B cell (primary cell): ENCODE measurements around the gene CXCL16. TPM values are rescaled to one million over a fixed set of nuclear protein-coding genes. Genes with fewer than 3 reads are reported as not detected.

ENCODE experiments used
- ATAC-seq: fragments of 200-7000 bp; cut with Tn5 transposase; one replicate; pipeline ENCODE4 v1.10.0; 2021; ENCODE audit warnings: low read depth, mild to moderate bottlenecking, moderate number of reproducible peaks, moderate library complexity
- CTCF ChIA-PET: fragments of 350-600 bp; sonication (Branson Sonifier 250); formaldehyde crosslinking; loops from one replicate; lab custom pipeline; 2021; ENCODE audit warnings: antibody characterized with exemption, inconsistent platforms; lab: Charles Lee
- POLR2A ChIA-PET: fragments of 350-600 bp; sonication (Branson Sonifier 250); formaldehyde crosslinking; loops from one replicate; lab custom pipeline; 2021; ENCODE audit warnings: antibody characterized with exemption; lab: Charles Lee
- DNase-seq: peaks from one replicate; pipeline ENCODE4 v3.0.0; 2013
- H2AFZ ChIP-seq: 2 replicates; pipeline ENCODE4 v1.6.1; 2012; ENCODE audit warnings: mild to moderate bottlenecking, low read depth, low read length; ENCODE audit not compliant: insufficient read depth, poor library complexity, severe bottlenecking
- H3K27ac ChIP-seq, 2 donors: 1 replicate in 1 of 2; 2 replicates in 1 of 2; pipeline ENCODE4 v1.5.1; 2012 to 2013; ENCODE audit warnings: low read length in 2 of 2, mild to moderate bottlenecking in 2 of 2, moderate library complexity in 1 of 2
- H3K27me3 ChIP-seq, 4 experiments: fragments of 200-600 bp in 1 of 4; sonication (generic) in 1 of 4; replicated peaks in 1 of 4; 1 replicate in 2 of 4; 2 replicates in 2 of 4; pipeline versions ENCODE4 v1.6.1 to v1.7.0; 2013 to 2016; ENCODE audit warnings: low read length in 3 of 4, mild to moderate bottlenecking in 2 of 4, mixed read lengths in 1 of 4, moderate library complexity in 1 of 4; ENCODE audit not compliant: insufficient read depth in 4 of 4, control insufficient read depth in 3 of 4; ENCODE audit errors: control extremely low read depth in 1 of 4
- H3K36me3 ChIP-seq, 2 experiments: replicated peaks in 1 of 2; 1 replicate in 1 of 2; 2 replicates in 1 of 2; pipeline versions ENCODE4 v1.6.1 to v1.7.1; 2013; ENCODE audit warnings: low read length in 1 of 2; ENCODE audit not compliant: insufficient read depth in 2 of 2, control insufficient read depth in 1 of 2; ENCODE audit errors: control extremely low read depth in 1 of 2, extremely low read depth in 1 of 2
- H3K4me1 ChIP-seq, 2 donors: fragments of 200-600 bp in 1 of 2; sonication (generic) in 1 of 2; 1 replicate in 1 of 2; 2 replicates in 1 of 2; pipeline versions ENCODE4 v1.5.1 to v1.6.1; 2013 to 2017; ENCODE audit warnings: low read length in 2 of 2; ENCODE audit not compliant: control insufficient read depth in 2 of 2, insufficient read depth in 2 of 2
- H3K4me2 ChIP-seq: replicated peaks from 2 replicates; pipeline ENCODE3; 2012; ENCODE audit warnings: mild to moderate bottlenecking, low read depth, low read length; ENCODE audit not compliant: poor library complexity, severe bottlenecking
- H3K4me3 ChIP-seq, 5 experiments: fragments of 200-600 bp in 1 of 5; sonication (generic) in 1 of 5; 1 replicate in 3 of 5; 2 replicates in 2 of 5; pipeline versions ENCODE4 v1.5.1 to v1.7.0; 2011 to 2016; ENCODE audit warnings: low read length in 4 of 5, mild to moderate bottlenecking in 4 of 5, low read depth in 2 of 5, control low read depth in 1 of 5, moderate library complexity in 1 of 5; ENCODE audit not compliant: insufficient read depth in 1 of 5; ENCODE audit errors: control extremely low read depth in 1 of 5, extremely low read depth in 1 of 5
- H3K79me2 ChIP-seq: fragments of 200-600 bp; sonication (generic); one replicate; pipeline ENCODE4 v1.6.0; 2016; ENCODE audit warnings: low read length; ENCODE audit not compliant: control insufficient read depth, insufficient read depth
- H3K9ac ChIP-seq: fragments of 200-600 bp; sonication (generic); 2 replicates; pipeline ENCODE4 v1.6.1; 2017; ENCODE audit warnings: mild to moderate bottlenecking, low read length, moderate library complexity
- H3K9me3 ChIP-seq, 3 donors: one replicate each; pipeline versions ENCODE4 v1.6.1 to v1.7.1; 2013; ENCODE audit warnings: low read length in 2 of 3; ENCODE audit not compliant: control insufficient read depth in 2 of 3, insufficient read depth in 1 of 3; ENCODE audit errors: control extremely low read depth in 1 of 3
- H4K20me1 ChIP-seq: 2 replicates; pipeline ENCODE4 v1.6.0; 2012; ENCODE audit warnings: mild to moderate bottlenecking, low read length; ENCODE audit not compliant: insufficient read depth, control insufficient read depth, poor library complexity, severe bottlenecking
- H3K27ac Mint-ChIP-seq: one replicate; pipeline ENCODE4 v1.8.0; 2021; ENCODE audit warnings: mixed read lengths
- H3K27me3 Mint-ChIP-seq: one replicate; pipeline ENCODE4 v1.8.0; 2021; ENCODE audit warnings: mixed read lengths
- H3K4me1 Mint-ChIP-seq: one replicate; pipeline ENCODE4 v1.8.0; 2021; ENCODE audit warnings: mixed read lengths
- H3K4me3 Mint-ChIP-seq: one replicate; pipeline ENCODE4 v1.8.0; 2021; ENCODE audit warnings: mixed read lengths
- H3K9me3 Mint-ChIP-seq: one replicate; pipeline ENCODE4 v1.8.0; 2022; ENCODE audit warnings: mixed read lengths; ENCODE audit not compliant: insufficient read depth
- EZH2 ChIP-seq: IDR thresholded peaks from 2 replicates; pipeline ENCODE4 v1.6.1; 2012; ENCODE audit warnings: borderline replicate concordance, low read depth, mild to moderate bottlenecking, moderate library complexity, low read length; ENCODE audit not compliant: insufficient read depth, poor library complexity, severe bottlenecking
- WGBS: methylation state at CpG from one replicate; pipeline ENCODE4 v1.1.5; 2013; ENCODE audit warnings: missing lambda C conversion rate; ENCODE audit not compliant: insufficient coverage; 5-methylcytosine and 5-hydroxymethylcytosine counted together
- intact Hi-C: fragments of 100-400 bp; cut with micrococcal nuclease; formaldehyde crosslinking; loops from one replicate; pipeline ENCODE4 v1.10.0; 2022
- polyA plus RNA-seq: library from polyadenylated mRNA; depleted of rRNA; stranded (reverse); fragments of >200 nt; gene quantifications from 2 replicates; pipeline ENCODE4 v1.2.3, GENCODE V29; 2012
- total RNA-seq, 2 donors: library from RNA; stranded (reverse); fragments of 120-200 nt in 1 of 2; gene quantifications; 1 replicate in 1 of 2; 2 replicates in 1 of 2; pipeline versions ENCODE4 v1.2.3 to v1.2.4, GENCODE V29; 2013 to 2022
- TF ChIP-seq, protein P1 (sequence below): fragments of 200-600 bp; IDR thresholded peaks from one replicate; pipeline ENCODE4 v1.8.0; 2022; ENCODE audit warnings: antibody characterized with exemption, mild to moderate bottlenecking

The CXCL16 gene
- total and polyA plus RNA-seq, 2 donors (not counting 1 experiment from before 2014, with no cell fraction given) = 10.9 to 22.0 TPM

DNA sequence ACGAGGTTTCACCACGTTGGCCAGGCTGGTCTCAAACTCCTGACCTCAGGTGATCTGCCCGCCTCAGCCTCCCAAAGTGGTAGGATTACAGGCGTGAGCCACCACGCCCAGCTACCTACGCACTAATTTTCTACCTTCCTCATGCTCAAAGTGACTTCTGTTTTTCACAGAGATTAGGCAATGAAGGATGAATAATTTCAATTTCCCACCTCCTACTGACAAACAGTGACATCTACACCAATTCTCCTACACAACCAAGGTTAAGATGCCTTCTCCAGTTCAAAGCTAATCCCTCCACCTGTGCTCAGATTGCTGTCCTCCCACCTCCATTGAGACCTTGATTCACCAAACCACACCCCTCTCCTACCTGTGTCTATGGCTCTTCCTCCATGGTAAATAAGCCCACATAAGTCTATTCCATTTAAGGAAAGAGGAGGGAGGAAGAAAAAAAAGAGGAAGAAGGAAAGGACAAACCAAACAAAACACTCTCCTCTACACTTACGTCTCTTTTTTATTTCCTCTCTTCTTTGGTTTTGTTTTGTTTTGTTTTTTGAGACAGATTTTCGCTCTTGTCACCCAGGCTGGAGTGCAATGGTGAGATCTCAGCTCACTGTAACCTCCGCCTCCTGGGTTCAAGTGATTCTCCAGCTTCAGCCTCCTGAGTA, 13.9 kb downstream of the CXCL16 start:
- Mint-ChIP-seq H3K27me3 (no peaks in the 10 kb centered on the region), H3K9me3 (no peaks in the 10 kb centered on the region), H3K4me1 (peaks cover 15% of the 10 kb centered on the region), H3K4me3 (no peak overlapping the region), H3K27ac (peak overlapping the region; percentile 78)
- no peaks in the 10 kb centered on the region for H4K20me1 ChIP-seq
- H3K27ac ChIP-seq = peak overlapping the region in 1 of 2 donors; percentile 1
- peaks cover 4% of the 10 kb centered on the region for H3K79me2 ChIP-seq
- H3K9ac ChIP-seq = no peak overlapping the region
- peak overlapping the region; percentile 37 for H2AFZ ChIP-seq
- ChIA-PET CTCF (interaction anchor here (1.0 to 1.7 kb wide), 3 partner anchors 12 to 157 kb away, joined by 3 read pairs; no protein-coding TSS in a partner anchor), POLR2A (interaction anchor here (0.6 to 1.0 kb wide), 2 partner anchors 64 to 373 kb away, joined by 3 to 4 read pairs; no protein-coding TSS in a partner anchor)
- TF ChIP-seq EZH2 = no peak
- TF ChIP-seq, protein P1, sequence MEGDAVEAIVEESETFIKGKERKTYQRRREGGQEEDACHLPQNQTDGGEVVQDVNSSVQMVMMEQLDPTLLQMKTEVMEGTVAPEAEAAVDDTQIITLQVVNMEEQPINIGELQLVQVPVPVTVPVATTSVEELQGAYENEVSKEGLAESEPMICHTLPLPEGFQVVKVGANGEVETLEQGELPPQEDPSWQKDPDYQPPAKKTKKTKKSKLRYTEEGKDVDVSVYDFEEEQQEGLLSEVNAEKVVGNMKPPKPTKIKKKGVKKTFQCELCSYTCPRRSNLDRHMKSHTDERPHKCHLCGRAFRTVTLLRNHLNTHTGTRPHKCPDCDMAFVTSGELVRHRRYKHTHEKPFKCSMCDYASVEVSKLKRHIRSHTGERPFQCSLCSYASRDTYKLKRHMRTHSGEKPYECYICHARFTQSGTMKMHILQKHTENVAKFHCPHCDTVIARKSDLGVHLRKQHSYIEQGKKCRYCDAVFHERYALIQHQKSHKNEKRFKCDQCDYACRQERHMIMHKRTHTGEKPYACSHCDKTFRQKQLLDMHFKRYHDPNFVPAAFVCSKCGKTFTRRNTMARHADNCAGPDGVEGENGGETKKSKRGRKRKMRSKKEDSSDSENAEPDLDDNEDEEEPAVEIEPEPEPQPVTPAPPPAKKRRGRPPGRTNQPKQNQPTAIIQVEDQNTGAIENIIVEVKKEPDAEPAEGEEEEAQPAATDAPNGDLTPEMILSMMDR = no peak
- no peaks in the 10 kb centered on the region for H3K9me3 ChIP-seq
- ATAC-seq = no peak
- peaks cover 10 to 18% of the 10 kb centered on the region in 2 donors for H3K4me1 ChIP-seq
- H3K4me3 ChIP-seq = no peak overlapping the region
- peaks cover 0 to 4% of the 10 kb centered on the region in 2 experiments for H3K36me3 ChIP-seq
- intact Hi-C loops = no loop called here
- H3K27me3 ChIP-seq = no peaks in the 10 kb centered on the region
- no peak overlapping the region for H3K4me2 ChIP-seq
- no CpG with 5 or more reads among the region's 9 CpGs for WGBS
- DNase-seq = no peak

DNA sequence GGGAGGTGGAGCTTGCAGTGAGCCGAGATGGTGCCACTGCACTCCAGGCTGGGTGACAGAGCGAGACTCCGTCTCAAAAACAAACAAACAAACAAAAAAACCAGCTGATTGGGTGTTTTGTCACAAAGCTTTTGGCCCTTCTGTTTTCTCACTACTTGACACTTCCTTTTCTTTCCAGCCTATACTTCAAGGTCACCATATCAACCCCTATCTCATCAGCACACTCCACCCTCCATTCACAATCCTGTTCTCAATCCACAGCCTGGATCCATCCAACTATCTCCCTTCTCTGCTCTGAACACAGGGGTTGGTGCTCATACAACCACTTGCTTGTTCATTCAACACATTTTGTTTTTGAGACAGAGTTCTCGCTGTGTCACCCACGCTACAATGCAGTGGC, 15.1 kb downstream of the CXCL16 start:
- no peak for ATAC-seq
- no peaks in the 10 kb centered on the region for H3K9me3 ChIP-seq
- ChIA-PET POLR2A (interaction anchor here (0.7 kb wide), 1 partner anchor 158 kb away, joined by 5 read pairs; no protein-coding TSS in a partner anchor), CTCF (interaction anchor here (1.7 kb wide), 1 partner anchor 11 kb away, joined by 3 read pairs; no protein-coding TSS in a partner anchor)
- H3K4me3 ChIP-seq = no peak overlapping the region
- no peak overlapping the region for H2AFZ ChIP-seq
- H3K36me3 ChIP-seq = peaks cover 0 to 14% of the 10 kb centered on the region in 2 experiments
- H3K79me2 ChIP-seq = no peaks in the 10 kb centered on the region
- H3K27ac ChIP-seq = no peak overlapping the region
- no peaks in the 10 kb centered on the region for H3K27me3 ChIP-seq
- Mint-ChIP-seq H3K4me1 (peaks cover 11% of the 10 kb centered on the region), H3K27me3 (no peaks in the 10 kb centered on the region), H3K4me3 (no peak overlapping the region), H3K27ac (peak overlapping the region; percentile 28), H3K9me3 (no peaks in the 10 kb centered on the region)
- H3K9ac ChIP-seq = no peak overlapping the region
- H3K4me1 ChIP-seq = peaks cover 6 to 14% of the 10 kb centered on the region in 2 donors
- 100% methylated on average over 5 of the region's 5 CpGs for WGBS
- no peak for DNase-seq
- no peak for TF ChIP-seq EZH2
- TF ChIP-seq, protein P1 = no peak
- no peak overlapping the region for H3K4me2 ChIP-seq
- intact Hi-C loops = no loop called here
- no peaks in the 10 kb centered on the region for H4K20me1 ChIP-seq
